MM.1S (cell line): Measurements from ENCODE around the gene RPS6KA2.

Experiments
- CTCF ChIP-seq: fragments of 300-600 bp; sonication (generic); IDR thresholded peaks from 2 replicates; pipeline ENCODE4 v1.5.1; 2016; ENCODE audit warnings: antibody characterized with exemption, low read length, mixed read lengths
- EZH2 ChIP-seq: fragments of 300-600 bp; sonication (generic); optimal IDR thresholded peaks from 2 replicates; pipeline ENCODE3; 2017; ENCODE audit warnings: low read depth, mild to moderate bottlenecking, antibody characterized with exemption, low read length, mixed read lengths
- EZH2phosphoT487 ChIP-seq: fragments of 300-600 bp; sonication (generic); IDR thresholded peaks from 2 replicates; pipeline ENCODE4 v1.6.1; 2018; ENCODE audit warnings: antibody characterized with exemption, low read length

GRCh38 chr6:166620478-166621113, 6.5 kb downstream of the RPS6KA2 start:
- TF ChIP-seq EZH2 (no peak), CTCF (no peak), EZH2phosphoT487 (no peak)
